T-helper 22 cell (primary cell): ENCODE results near the gene ENG.
"Not testable (repeated sequence)": the region's sequence is repeated elsewhere in the genome, so short reads cannot be mapped to it uniquely, and the experiment has no call there.

Source experiments
- DNase-seq: peaks from one replicate; pipeline ENCODE4 v3.0.0-alpha.2; 2020; ENCODE audit warnings: low read depth

Gene ENG

GRCh38 chr9:127878001-127878651 is 23.7 kb upstream of the ENG start:
- no peak for DNase-seq

- DNase-seq: no peak
Measured at GRCh38 chr9:127877566-127877998, 23.1 kb upstream of the ENG start, which contains the start of gene AK1. Gene AK1, minus strand, starts transcription at chr9:127877675. Its CDS starts 3,058 bp downstream, at chr9:127874617.

- no peak for DNase-seq
Measured at GRCh38 chr9:127876764-127877562, 22.5 kb upstream of the ENG start.

GRCh38 chr9:127876026-127876763 is 21.7 kb upstream of the ENG start:
- no peak for DNase-seq

- no peak for DNase-seq
Measured at GRCh38 chr9:127875306-127875966, 21.0 kb upstream of the ENG start.

GRCh38 chr9:127874301-127875221 is 20.1 kb upstream of the ENG start:
- no peak for DNase-seq

GRCh38 chr9:127873886-127874285 is 19.4 kb upstream of the ENG start:
- DNase-seq: no peak

- DNase-seq: no peak
Measured at GRCh38 chr9:127873223-127873691, 18.8 kb upstream of the ENG start.

- no peak for DNase-seq
Measured at GRCh38 chr9:127872369-127873222, 18.1 kb upstream of the ENG start.

GRCh38 chr9:127871531-127871930 is 17.1 kb upstream of the ENG start:
- no peak for DNase-seq

- DNase-seq: no peak
Measured at GRCh38 chr9:127870887-127871286, 16.4 kb upstream of the ENG start.

- not testable (repeated sequence) for DNase-seq
Measured at GRCh38 chr9:127870153-127870491, 15.7 kb upstream of the ENG start.

- DNase-seq: peak; percentile 47
Measured at GRCh38 chr9:127869310-127870152, 15.1 kb upstream of the ENG start.

- no peak for DNase-seq
Measured at GRCh38 chr9:127868278-127868902, 13.9 kb upstream of the ENG start.

GRCh38 chr9:127867356-127868277 is 13.2 kb upstream of the ENG start:
- no peak for DNase-seq

- DNase-seq: no peak
Measured at GRCh38 chr9:127866535-127866934, 12.1 kb upstream of the ENG start.

GRCh38 chr9:127865645-127866464 is 11.4 kb upstream of the ENG start:
- DNase-seq: no peak
